Epidermal melanocyte (primary cell): ENCODE data around the gene TENM4.

Experiments
- DNase-seq: peaks from one replicate; pipeline ENCODE4 v3.0.0; 2011; ENCODE audit warnings: low spot score; ENCODE audit not compliant: insufficient read length

TENM4 gene

GRCh38 chr11:78943841-78944240, 497.0 kb downstream of the TENM4 start:
- no peak for DNase-seq

- no peak for DNase-seq
Observed at GRCh38 chr11:78943154-78943553, 497.7 kb downstream of the TENM4 start.

- no peak for DNase-seq
Observed at GRCh38 chr11:78941226-78941851, 499.5 kb downstream of the TENM4 start.

- no peak for DNase-seq
Observed at GRCh38 chr11:78940500-78941225, 500.2 kb downstream of the TENM4 start.

GRCh38 chr11:78938971-78939370, 501.9 kb downstream of the TENM4 start:
- DNase-seq: no peak

- DNase-seq: no peak
Observed at GRCh38 chr11:78938036-78938435, 502.8 kb downstream of the TENM4 start.

- no peak for DNase-seq
Observed at GRCh38 chr11:78935398-78936068, 505.3 kb downstream of the TENM4 start.

GRCh38 chr11:78933350-78933749, 507.5 kb downstream of the TENM4 start:
- no peak for DNase-seq

- DNase-seq: no peak
Observed at GRCh38 chr11:78932757-78933156, 508.1 kb downstream of the TENM4 start.

GRCh38 chr11:78931891-78932290, 508.9 kb downstream of the TENM4 start:
- no peak for DNase-seq

- DNase-seq: no peak
Observed at GRCh38 chr11:78930810-78931523, 509.9 kb downstream of the TENM4 start.

GRCh38 chr11:78929906-78930220, 511.0 kb downstream of the TENM4 start:
- DNase-seq: no peak

- no peak for DNase-seq
Observed at GRCh38 chr11:78929207-78929905, 511.5 kb downstream of the TENM4 start.

- no peak for DNase-seq
Observed at GRCh38 chr11:78927511-78927910, 513.3 kb downstream of the TENM4 start.

- no peak for DNase-seq
Observed at GRCh38 chr11:78926633-78927338, 514.0 kb downstream of the TENM4 start.

- DNase-seq: no peak
Observed at GRCh38 chr11:78925387-78925786, 515.4 kb downstream of the TENM4 start.

- no peak for DNase-seq
Observed at GRCh38 chr11:78922859-78923625, 517.8 kb downstream of the TENM4 start.

GRCh38 chr11:78921509-78921908, 519.3 kb downstream of the TENM4 start:
- no peak for DNase-seq

- no peak for DNase-seq
Observed at GRCh38 chr11:78920329-78920728, 520.5 kb downstream of the TENM4 start.

- DNase-seq: no peak
Observed at GRCh38 chr11:78916759-78917158, 524.1 kb downstream of the TENM4 start.
